Measurements from ENCODE around the gene TRDMT1.

TRDMT1 gene

DNA sequence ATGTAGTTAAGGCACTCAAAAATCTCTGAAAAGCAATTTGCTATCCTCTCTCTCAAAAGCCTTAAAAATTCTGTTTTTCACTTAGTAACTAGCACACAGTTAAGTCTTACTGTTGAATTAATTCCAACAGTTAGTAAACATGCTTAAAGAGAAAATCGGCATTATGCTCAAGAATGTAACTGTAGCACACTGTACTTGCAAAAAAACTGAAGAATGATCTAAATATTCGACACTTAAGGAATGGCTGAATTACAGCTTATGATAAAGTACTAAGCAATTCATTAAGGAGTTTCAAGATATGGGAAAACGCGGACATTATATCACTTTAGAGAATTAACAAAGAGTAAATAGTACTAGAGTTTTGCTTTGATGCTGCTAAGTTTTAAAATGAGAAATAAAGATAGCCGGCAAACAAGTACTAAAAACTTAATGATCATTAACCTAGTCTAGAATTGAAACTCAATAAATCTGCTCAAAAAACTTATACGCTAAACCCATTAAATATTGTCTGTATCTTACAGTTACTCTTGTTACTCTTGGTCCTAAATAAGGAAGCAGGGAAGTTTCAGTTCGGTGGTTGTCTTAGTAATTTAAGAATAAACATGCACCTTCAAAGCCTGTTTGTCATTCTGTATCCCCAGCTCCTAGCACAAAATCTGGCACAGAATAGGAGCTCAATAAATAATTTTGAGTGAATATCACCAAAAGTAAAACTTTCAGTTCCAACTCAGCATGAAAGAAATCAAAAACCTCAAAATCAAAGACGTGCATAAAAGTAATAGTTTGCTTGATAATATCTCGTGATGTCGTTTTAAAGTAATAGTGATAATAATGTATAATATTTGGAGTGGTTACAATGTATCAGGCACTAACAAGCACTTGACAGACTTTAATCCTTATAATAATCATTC is 1.2 kb downstream of the TRDMT1 start:
- peaks cover 24% of the 10 kb centered on the region for H3K79me2 ChIP-seq (ENCODE audit: control insufficient read depth, low read length)
- no peak overlapping the region for H3K27ac ChIP-seq (ENCODE audit: low read depth, low read length)
- peaks cover 18% of the 10 kb centered on the region for H3K4me1 ChIP-seq (ENCODE audit: control insufficient read depth, low read length)

DNA sequence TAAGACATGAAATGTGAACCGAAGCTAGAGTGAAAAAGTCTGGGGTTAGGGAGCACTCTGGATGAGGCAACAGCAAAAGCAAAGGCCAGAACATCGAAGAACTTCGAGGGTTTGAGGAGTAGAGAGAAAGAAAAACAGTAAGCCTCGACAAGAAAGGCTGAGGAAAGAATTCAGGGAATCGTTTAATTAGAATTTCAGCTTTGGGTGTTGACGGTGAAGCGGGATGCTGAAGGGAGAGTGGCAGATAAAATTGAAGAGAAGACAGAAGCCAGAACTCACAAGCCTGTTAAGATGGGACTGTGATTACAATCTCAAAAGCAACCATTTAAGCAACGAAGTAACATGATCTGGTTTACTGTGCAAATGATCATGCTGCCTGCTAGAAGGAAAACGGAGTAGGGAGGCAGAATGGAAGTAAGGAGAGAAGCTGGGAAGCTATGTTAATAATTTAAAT is 2.1 kb downstream of the TRDMT1 start:
- H3K27ac ChIP-seq (ENCODE audit: low read depth, low read length), result no peak overlapping the region
- H3K4me1 ChIP-seq (ENCODE audit: control insufficient read depth, low read length), result peaks cover 18% of the 10 kb centered on the region
- TF ChIP-seq, protein P1, sequence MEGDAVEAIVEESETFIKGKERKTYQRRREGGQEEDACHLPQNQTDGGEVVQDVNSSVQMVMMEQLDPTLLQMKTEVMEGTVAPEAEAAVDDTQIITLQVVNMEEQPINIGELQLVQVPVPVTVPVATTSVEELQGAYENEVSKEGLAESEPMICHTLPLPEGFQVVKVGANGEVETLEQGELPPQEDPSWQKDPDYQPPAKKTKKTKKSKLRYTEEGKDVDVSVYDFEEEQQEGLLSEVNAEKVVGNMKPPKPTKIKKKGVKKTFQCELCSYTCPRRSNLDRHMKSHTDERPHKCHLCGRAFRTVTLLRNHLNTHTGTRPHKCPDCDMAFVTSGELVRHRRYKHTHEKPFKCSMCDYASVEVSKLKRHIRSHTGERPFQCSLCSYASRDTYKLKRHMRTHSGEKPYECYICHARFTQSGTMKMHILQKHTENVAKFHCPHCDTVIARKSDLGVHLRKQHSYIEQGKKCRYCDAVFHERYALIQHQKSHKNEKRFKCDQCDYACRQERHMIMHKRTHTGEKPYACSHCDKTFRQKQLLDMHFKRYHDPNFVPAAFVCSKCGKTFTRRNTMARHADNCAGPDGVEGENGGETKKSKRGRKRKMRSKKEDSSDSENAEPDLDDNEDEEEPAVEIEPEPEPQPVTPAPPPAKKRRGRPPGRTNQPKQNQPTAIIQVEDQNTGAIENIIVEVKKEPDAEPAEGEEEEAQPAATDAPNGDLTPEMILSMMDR (IDR thresholded peaks at IDR 0.05; ENCODE audit: low read depth, low read length, poor library complexity, severe bottlenecking), result no peak
- no peak for TF ChIP-seq EZH2phosphoT487 (IDR thresholded peaks at IDR 0.05; ENCODE audit: borderline replicate concordance, low read length)
- peaks cover 3% of the 10 kb centered on the region; the same call in 1 of the 2 replicates for H3K9me3 ChIP-seq (ENCODE audit: control insufficient read depth, insufficient read depth, low read length)
- no peak overlapping the region for H3K4me2 ChIP-seq (ENCODE audit: low read length)
- H3K4me3 ChIP-seq (ENCODE audit: low read length), result no peak overlapping the region
- H3F3A ChIP-seq (ENCODE audit: control insufficient read depth, insufficient read depth), result no peaks in the 10 kb centered on the region
- H4K20me1 ChIP-seq (ENCODE audit: control insufficient read depth, insufficient read depth, low read depth, low read length), result no peaks in the 10 kb centered on the region
- H3K36me3 ChIP-seq (ENCODE audit: control insufficient read depth, low read length), result no peaks in the 10 kb centered on the region
- peaks cover 28% of the 10 kb centered on the region for H3K79me2 ChIP-seq (ENCODE audit: control insufficient read depth, low read length)
- H3K9me2 ChIP-seq (replicated peaks; ENCODE audit: control insufficient read depth, low read length), result no peaks in the 10 kb centered on the region
- H3K27me3 ChIP-seq (ENCODE audit: control insufficient read depth, low read length), result no peaks in the 10 kb centered on the region

More for the DNA sequence above, 1.2 kb downstream of the TRDMT1 start:
- H4K20me1 ChIP-seq (ENCODE audit: control insufficient read depth, insufficient read depth, low read depth, low read length), result no peaks in the 10 kb centered on the region
- no peaks in the 10 kb centered on the region for H3K27me3 ChIP-seq (ENCODE audit: control insufficient read depth, low read length)
- TF ChIP-seq, protein P1 (IDR thresholded peaks at IDR 0.05; ENCODE audit: low read depth, low read length, poor library complexity, severe bottlenecking), result no peak
- TF ChIP-seq EZH2phosphoT487 (IDR thresholded peaks at IDR 0.05; ENCODE audit: borderline replicate concordance, low read length), result no peak
- peak overlapping the region; percentile 79 for H3K4me3 ChIP-seq (ENCODE audit: low read length)
- H3K9me3 ChIP-seq (ENCODE audit: control insufficient read depth, insufficient read depth, low read length), result peaks cover 1% of the 10 kb centered on the region; the same call in 1 of the 2 replicates
- H3K36me3 ChIP-seq (ENCODE audit: control insufficient read depth, low read length), result no peaks in the 10 kb centered on the region
- H3K9me2 ChIP-seq (replicated peaks; ENCODE audit: control insufficient read depth, low read length), result no peaks in the 10 kb centered on the region
- peak overlapping the region; percentile 67 for H3K4me2 ChIP-seq (ENCODE audit: low read length)
- no peaks in the 10 kb centered on the region for H3F3A ChIP-seq (ENCODE audit: control insufficient read depth, insufficient read depth)

DNA sequence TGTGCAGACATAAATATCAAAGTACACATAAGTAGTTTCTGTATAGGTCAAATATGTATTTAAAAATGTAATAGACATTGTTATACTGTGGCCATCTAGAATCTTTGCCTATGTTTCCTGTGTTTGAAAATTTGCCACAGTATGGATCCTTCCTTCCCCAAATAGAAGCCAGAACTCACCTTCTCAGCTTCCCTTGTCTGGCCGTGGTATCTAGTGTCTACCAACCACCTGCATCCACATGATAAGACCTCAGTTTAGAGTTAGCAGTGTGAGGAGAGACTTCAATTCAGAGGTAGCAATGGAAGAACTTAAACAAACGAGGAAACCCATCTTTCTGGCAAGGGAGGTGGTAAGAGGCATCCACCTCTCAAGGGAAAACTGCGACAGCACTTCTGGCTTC is 4.9 kb downstream of the TRDMT1 start:
- H3K36me3 ChIP-seq (ENCODE audit: control insufficient read depth, low read length), result no peaks in the 10 kb centered on the region
- no peak overlapping the region for H3K27ac ChIP-seq (ENCODE audit: low read depth, low read length)
- peaks cover 35% of the 10 kb centered on the region for H3K79me2 ChIP-seq (ENCODE audit: control insufficient read depth, low read length)
- H3K9me2 ChIP-seq (replicated peaks; ENCODE audit: control insufficient read depth, low read length), result no peaks in the 10 kb centered on the region
- peaks cover 13% of the 10 kb centered on the region for H3K4me1 ChIP-seq (ENCODE audit: control insufficient read depth, low read length)
- no peaks in the 10 kb centered on the region for H4K20me1 ChIP-seq (ENCODE audit: control insufficient read depth, insufficient read depth, low read depth, low read length)
- H3K4me2 ChIP-seq (ENCODE audit: low read length), result no peak overlapping the region
- TF ChIP-seq, protein P1 (IDR thresholded peaks at IDR 0.05; ENCODE audit: low read depth, low read length, poor library complexity, severe bottlenecking), result no peak
- no peak for TF ChIP-seq EZH2phosphoT487 (IDR thresholded peaks at IDR 0.05; ENCODE audit: borderline replicate concordance, low read length)
- no peaks in the 10 kb centered on the region for H3F3A ChIP-seq (ENCODE audit: control insufficient read depth, insufficient read depth)
- peaks cover 3% of the 10 kb centered on the region; the same call in 1 of the 2 replicates for H3K9me3 ChIP-seq (ENCODE audit: control insufficient read depth, insufficient read depth, low read length)
- no peaks in the 10 kb centered on the region for H3K27me3 ChIP-seq (ENCODE audit: control insufficient read depth, low read length)
- H3K4me3 ChIP-seq (ENCODE audit: low read length), result no peak overlapping the region

Data from DOHH2 (cell line).